GM21423 (cell line): ENCODE measurements around the gene C19orf25.
"Not testable (repeated sequence)": the region's sequence is repeated elsewhere in the genome, so short reads cannot be mapped to it uniquely, and the experiment has no call there.

Experiments
- ATAC-seq: cut with Tn5 transposase; IDR thresholded peaks from one replicate; pipeline ENCODE4 v1.9.1; 2021; ENCODE audit warnings: mild to moderate bottlenecking, moderate library complexity; ENCODE audit not compliant: unreplicated experiment

The C19orf25 gene

GRCh38 chr19:1481893-1482360, 2.9 kb upstream of the C19orf25 start:
- ATAC-seq: no peak

- no peak for ATAC-seq
Observed at GRCh38 chr19:1481224-1481892, 2.3 kb upstream of the C19orf25 start.

- not testable (repeated sequence) for ATAC-seq
Observed at GRCh38 chr19:1477056-1477455, 2.0 kb downstream of the C19orf25 start.

- no peak for ATAC-seq
Observed at GRCh38 chr19:1475751-1476437, 3.1 kb downstream of the C19orf25 start.

GRCh38 chr19:1474765-1475351, 4.2 kb downstream of the C19orf25 start:
- no peak for ATAC-seq

GRCh38 chr19:1474011-1474764, 4.8 kb downstream of the C19orf25 start:
- ATAC-seq: no peak

GRCh38 chr19:1473085-1473851, 5.7 kb downstream of the C19orf25 start:
- ATAC-seq: no peak

- ATAC-seq: no peak
Observed at GRCh38 chr19:1472231-1473084, 6.6 kb downstream of the C19orf25 start.

- no peak for ATAC-seq
Observed at GRCh38 chr19:1471515-1472160, 7.4 kb downstream of the C19orf25 start.

GRCh38 chr19:1471010-1471514, 8.0 kb downstream of the C19orf25 start:
- ATAC-seq: no peak

GRCh38 chr19:1470305-1471009, 8.6 kb downstream of the C19orf25 start:
- ATAC-seq: no peak

- ATAC-seq: no peak
Observed at GRCh38 chr19:1470055-1470304, 9.0 kb downstream of the C19orf25 start.

- no peak for ATAC-seq
Observed at GRCh38 chr19:1469255-1470054, 9.6 kb downstream of the C19orf25 start.

GRCh38 chr19:1468821-1469254, 10.2 kb downstream of the C19orf25 start:
- ATAC-seq: no peak

GRCh38 chr19:1468274-1468820, 10.7 kb downstream of the C19orf25 start:
- no peak for ATAC-seq

- no peak for ATAC-seq
Observed at GRCh38 chr19:1467490-1468273, 11.3 kb downstream of the C19orf25 start.

GRCh38 chr19:1467215-1467489, 11.9 kb downstream of the C19orf25 start:
- no peak for ATAC-seq
